PC-9 (cell line): ENCODE measurements around the gene PDE4B.

Experiments
- CTCF ChIP-seq: fragments of 200-600 bp; sonication (generic); conservative IDR thresholded peaks from 2 replicates; pipeline ENCODE4 v1.6.1; 2017; ENCODE audit warnings: mixed run types, antibody characterized with exemption, mild to moderate bottlenecking, moderate library complexity
- EZH2 ChIP-seq: fragments of 200-600 bp; sonication (generic); IDR thresholded peaks from 2 replicates; pipeline ENCODE4 v1.8.0; 2017; ENCODE audit warnings: antibody characterized with exemption, low read depth

DNA sequence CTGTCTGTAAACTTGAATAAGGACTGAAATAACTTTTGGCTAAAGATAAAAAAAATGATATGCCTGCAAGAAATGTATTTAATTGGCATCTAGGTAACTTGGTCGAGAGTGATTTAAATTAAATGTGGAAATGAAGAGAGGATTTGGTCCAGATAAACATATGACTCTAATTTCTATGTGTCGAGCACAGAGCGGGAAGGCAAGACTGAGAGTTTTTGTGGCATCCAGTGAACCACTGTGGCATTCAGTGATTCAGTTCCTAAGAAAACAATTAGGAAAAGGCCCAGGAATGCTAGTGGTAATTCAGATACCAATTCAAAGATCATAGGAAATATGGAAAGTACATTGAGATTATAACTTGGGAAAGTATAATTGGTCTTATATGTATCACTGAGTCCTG, 39.6 kb downstream of the PDE4B start:
- TF ChIP-seq CTCF: no peak
- TF ChIP-seq EZH2: no peak
